RWPE1 (cell line): ENCODE measurements around the gene RNF166.

Experiments
- CTCF ChIA-PET: fragments of 350-600 bp; sonication (Branson Sonifier 250); formaldehyde crosslinking; extraction: SDS; loops from one replicate; lab custom pipeline; 2021; lab: Yijun Ruan, JAX
- POLR2A ChIA-PET: fragments of 400-600 bp; formaldehyde crosslinking; extraction: SDS; loops from one replicate; lab custom pipeline; 2020; ENCODE audit warnings: antibody characterized with exemption; ENCODE audit not compliant: low non-redundant PET; lab: Yijun Ruan, JAX
- DNase-seq: peaks from one replicate; pipeline ENCODE4 v3.0.0; 2012; ENCODE audit warnings: low spot score
- H3K27ac ChIP-seq: fragments of 450-650 bp; 2 replicates; pipeline ENCODE4 v1.5.1; 2017
- CTCF ChIP-seq: fragments of 450-650 bp; conservative IDR thresholded peaks from 2 replicates; pipeline ENCODE4 v1.5.1; 2017; ENCODE audit warnings: low read depth, mild to moderate bottlenecking

Gene RNF166

GRCh38 chr16:88691129-88691813 lies 14.9 kb downstream of the RNF166 start:
- DNase-seq = no peak
- H3K27ac ChIP-seq = no peak overlapping the region
- ChIA-PET CTCF (no interaction called here), POLR2A (no interaction called here)
- no peak for TF ChIP-seq CTCF

GRCh38 chr16:88690341-88691128 lies 15.7 kb downstream of the RNF166 start:
- CTCF ChIA-PET = no interaction called here
- no peak for TF ChIP-seq CTCF
- DNase-seq = no peak
- POLR2A ChIA-PET = no interaction called here
- no peak overlapping the region for H3K27ac ChIP-seq

DNA sequence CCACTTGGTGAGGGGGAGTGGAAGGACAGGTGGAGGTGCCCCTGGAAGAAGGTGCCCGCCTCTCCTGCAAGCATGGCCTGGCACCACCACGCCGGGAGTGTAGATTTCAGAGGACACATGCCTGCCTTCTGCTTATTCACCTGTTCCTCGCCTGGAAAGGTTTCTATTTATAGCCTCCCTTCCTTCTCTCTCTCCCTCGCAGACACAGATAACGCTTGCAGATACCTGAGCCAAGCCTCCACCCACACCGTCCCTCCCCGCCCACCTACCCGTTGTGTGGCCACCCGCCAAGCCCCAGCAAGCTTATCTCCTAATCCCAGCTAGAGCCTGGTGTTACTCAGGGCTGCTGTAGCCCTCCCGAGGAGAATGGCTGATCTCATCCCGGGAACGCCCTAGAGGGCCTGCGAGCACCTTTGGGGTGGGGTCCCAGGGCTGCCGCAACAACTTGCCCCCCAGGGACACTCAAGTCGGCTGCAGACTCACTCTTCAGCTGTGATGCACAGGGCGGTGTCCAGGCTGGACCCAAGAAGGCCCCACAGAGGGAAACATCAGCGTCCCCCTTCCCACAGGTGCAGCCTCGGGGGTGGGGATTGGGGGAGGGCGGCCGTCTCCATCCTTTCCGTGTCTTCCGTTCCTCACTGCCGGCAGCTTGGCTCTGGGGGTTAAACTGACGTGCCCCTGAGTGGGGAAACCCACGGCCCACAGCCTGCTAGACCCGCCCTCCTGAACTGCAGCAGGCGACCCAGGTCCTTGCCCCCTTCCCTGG lies 18.0 kb downstream of the RNF166 start:
- no peak overlapping the region for H3K27ac ChIP-seq
- ChIA-PET CTCF (no interaction called here), POLR2A (no interaction called here)
- DNase-seq = no peak
- TF ChIP-seq CTCF = no peak

- DNase-seq = no peak
- TF ChIP-seq CTCF = no peak
- H3K27ac ChIP-seq = no peak overlapping the region
- ChIA-PET CTCF (interaction anchor here (0.9 to 1.0 kb wide), 2 partner anchors 10 to 13 kb away, joined by 5 read pairs; no protein-coding TSS in a partner anchor), POLR2A (no interaction called here)
Observed at GRCh38 chr16:88687676-88688012, 18.6 kb downstream of the RNF166 start.

DNA sequence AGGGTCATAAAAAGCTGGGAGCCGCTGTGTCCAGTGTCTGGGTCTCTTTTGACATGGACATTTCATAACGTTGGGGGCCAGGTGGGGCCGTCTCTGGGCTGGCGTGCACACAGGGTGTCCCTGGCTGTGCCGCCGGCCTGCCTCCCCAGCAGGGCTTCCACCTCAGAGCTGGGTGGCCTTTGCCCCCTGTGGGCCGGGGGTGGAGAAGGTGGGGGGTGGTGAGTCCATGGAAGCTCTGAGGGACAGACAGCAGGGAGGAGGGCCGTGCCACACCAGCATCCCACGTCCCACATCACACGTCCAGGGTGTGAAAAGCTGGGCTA lies 19.0 kb downstream of the RNF166 start:
- no peak overlapping the region for H3K27ac ChIP-seq
- TF ChIP-seq CTCF = no peak
- ChIA-PET POLR2A (no interaction called here), CTCF (interaction anchor here (0.9 to 1.0 kb wide), 2 partner anchors 11 to 13 kb away, joined by 5 read pairs; no protein-coding TSS in a partner anchor)
- DNase-seq = no peak
